Measurements from ENCODE around the gene BMI1.

GRCh38 chr10:22326145-22326702 lies 5.3 kb downstream of the BMI1 start:
- no peak for TF ChIP-seq CTCF (IDR thresholded peaks at IDR 0.05)
- no peak for TF ChIP-seq POLR2A (IDR thresholded peaks at IDR 0.05)
